ENCODE results near the gene FNBP1L.
"Not testable (repeated sequence)": the region's sequence is repeated elsewhere in the genome, so short reads cannot be mapped to it uniquely, and the experiment has no call there.

GRCh38 chr1:93591291-93591675, 143.4 kb downstream of the FNBP1L start:
- not testable (repeated sequence) for TF ChIP-seq CTCF, POLR2A (IDR thresholded peaks at IDR 0.05)
